SU-DHL-6 (cell line): ENCODE results near the gene IRX4.

Experiments
- EZH2phosphoT487 ChIP-seq: fragments of 200-600 bp; sonication (generic), shearing (Covaris generic); conservative IDR thresholded peaks from 2 replicates; pipeline ENCODE4 v1.6.1; 2018; ENCODE audit warnings: mild to moderate bottlenecking, antibody characterized with exemption, low read length, moderate library complexity, mixed read lengths
- TF ChIP-seq, protein P1 (sequence below): fragments of 200-600 bp; sonication (generic); IDR thresholded peaks from one replicate; pipeline ENCODE4 v1.5.1; 2017; ENCODE audit warnings: antibody characterized with exemption, mild to moderate bottlenecking, low read length, moderate library complexity; ENCODE audit not compliant: insufficient read depth, poor library complexity, severe bottlenecking

DNA sequence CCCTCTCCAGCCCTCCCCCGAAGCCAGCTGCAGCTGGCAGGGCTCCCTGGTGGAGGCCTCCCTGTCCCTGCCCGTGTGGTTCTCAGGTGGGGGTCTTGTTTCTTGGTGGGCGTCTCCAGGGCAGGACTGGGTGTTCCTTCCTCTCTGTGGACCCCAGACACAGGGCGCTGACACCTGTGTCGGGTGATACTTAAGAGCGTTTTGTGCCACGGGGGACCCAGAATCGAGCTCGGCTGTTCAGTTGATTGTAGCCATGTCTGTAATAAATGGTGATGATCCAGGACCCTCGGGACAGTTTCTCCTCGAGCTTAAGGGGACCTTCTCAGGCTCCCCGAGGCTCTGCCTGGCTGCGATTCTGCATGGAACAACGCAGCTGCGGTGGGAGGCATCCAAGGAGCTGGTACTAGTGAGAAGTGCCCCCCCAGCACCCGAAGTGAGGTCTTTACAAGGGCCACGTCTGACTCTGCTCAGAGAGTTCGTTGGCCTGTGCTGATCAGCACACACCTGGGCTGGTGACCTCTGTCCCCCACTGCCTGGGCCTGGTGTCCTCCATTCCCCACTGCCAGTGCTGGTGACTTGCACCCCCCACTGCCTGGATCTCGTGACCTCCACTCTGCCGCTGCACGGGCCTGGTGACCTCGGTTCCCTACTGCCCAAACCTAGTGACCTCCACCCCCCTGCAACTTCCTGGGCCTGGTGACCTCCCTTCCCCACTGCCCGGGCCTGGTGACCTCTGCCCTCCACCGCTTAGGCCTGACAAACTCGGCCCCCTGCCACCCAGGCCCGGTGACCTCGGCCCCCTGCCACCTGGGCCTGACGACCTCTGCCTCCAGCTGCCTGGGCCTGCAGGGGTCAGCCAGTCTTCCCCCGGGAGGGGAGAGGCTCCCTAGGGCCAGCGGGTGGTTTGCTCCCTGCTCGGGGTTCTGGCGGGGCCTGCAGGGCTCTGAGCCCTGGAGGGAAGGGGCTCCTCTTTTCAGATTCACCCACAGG lies 45.5 kb downstream of the IRX4 start:
- TF ChIP-seq, protein P1, sequence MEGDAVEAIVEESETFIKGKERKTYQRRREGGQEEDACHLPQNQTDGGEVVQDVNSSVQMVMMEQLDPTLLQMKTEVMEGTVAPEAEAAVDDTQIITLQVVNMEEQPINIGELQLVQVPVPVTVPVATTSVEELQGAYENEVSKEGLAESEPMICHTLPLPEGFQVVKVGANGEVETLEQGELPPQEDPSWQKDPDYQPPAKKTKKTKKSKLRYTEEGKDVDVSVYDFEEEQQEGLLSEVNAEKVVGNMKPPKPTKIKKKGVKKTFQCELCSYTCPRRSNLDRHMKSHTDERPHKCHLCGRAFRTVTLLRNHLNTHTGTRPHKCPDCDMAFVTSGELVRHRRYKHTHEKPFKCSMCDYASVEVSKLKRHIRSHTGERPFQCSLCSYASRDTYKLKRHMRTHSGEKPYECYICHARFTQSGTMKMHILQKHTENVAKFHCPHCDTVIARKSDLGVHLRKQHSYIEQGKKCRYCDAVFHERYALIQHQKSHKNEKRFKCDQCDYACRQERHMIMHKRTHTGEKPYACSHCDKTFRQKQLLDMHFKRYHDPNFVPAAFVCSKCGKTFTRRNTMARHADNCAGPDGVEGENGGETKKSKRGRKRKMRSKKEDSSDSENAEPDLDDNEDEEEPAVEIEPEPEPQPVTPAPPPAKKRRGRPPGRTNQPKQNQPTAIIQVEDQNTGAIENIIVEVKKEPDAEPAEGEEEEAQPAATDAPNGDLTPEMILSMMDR, result no peak
- no peak for TF ChIP-seq EZH2phosphoT487
